ENCODE data around the gene SHISA8. TPM values are rescaled to one million over a fixed set of nuclear protein-coding genes. Genes with fewer than 3 reads are reported as not detected.

The SHISA8 gene
- total RNA-seq, 2 donors from 2014 or later: not detected

- Histone ChIP-seq H3K4me3 (no peak overlapping the region), H3K9me3 (no peaks in the 10 kb centered on the region), H3K4me1 (peaks cover 5% of the 10 kb centered on the region), H3K36me3 (replicated peaks in 1 of 2; ENCODE audit: insufficient read depth in 1 of 2, low read depth in 2 of 2) (peaks cover 3 to 9% of the 10 kb centered on the region in 2 donors), H3K27ac (no peak overlapping the region), H3K27me3 (no peaks in the 10 kb centered on the region)
- intact Hi-C loops (cut with DNase I): no loop called here
- ATAC-seq: no peak
- TF ChIP-seq POLR2A (IDR thresholded peaks at IDR 0.05) (no peak), CTCF (IDR thresholded peaks at IDR 0.05) (no peak)
- WGBS, 2 donors: 75 to 81% methylated on average over 2 of the region's 2 CpGs
- no peak for DNase-seq
Measured at GRCh38 chr22:41863472-41863871, 51.4 kb downstream of the SHISA8 start.

GRCh38 chr22:41862530-41863266, 52.2 kb downstream of the SHISA8 start:
- intact Hi-C loops (cut with DNase I): no loop called here
- Histone ChIP-seq H3K36me3 (replicated peaks in 1 of 2; ENCODE audit: insufficient read depth in 1 of 2, low read depth in 2 of 2) (peaks cover 0 to 4% of the 10 kb centered on the region in 2 donors), H3K27me3 (no peaks in the 10 kb centered on the region), H3K4me3 (no peak overlapping the region), H3K9me3 (no peaks in the 10 kb centered on the region), H3K4me1 (peaks cover 5% of the 10 kb centered on the region), H3K27ac (no peak overlapping the region)
- WGBS, 2 donors: 83 to 90% methylated on average over 10 to 11 of the region's 11 CpGs
- no peak for ATAC-seq
- TF ChIP-seq CTCF (IDR thresholded peaks at IDR 0.05): no peak
- TF ChIP-seq POLR2A (IDR thresholded peaks at IDR 0.05): no peak
- DNase-seq: no peak

- Histone ChIP-seq H3K36me3 (replicated peaks in 1 of 2; ENCODE audit: insufficient read depth in 1 of 2, low read depth in 2 of 2) (peaks cover 0 to 2% of the 10 kb centered on the region in 2 donors), H3K27me3 (no peaks in the 10 kb centered on the region), H3K9me3 (no peaks in the 10 kb centered on the region), H3K27ac (no peak overlapping the region), H3K4me1 (peaks cover 5% of the 10 kb centered on the region), H3K4me3 (no peak overlapping the region)
- no peak for DNase-seq
- no peak for ATAC-seq
- intact Hi-C loops (cut with DNase I): no loop called here
- TF ChIP-seq CTCF (IDR thresholded peaks at IDR 0.05) (no peak), POLR2A (IDR thresholded peaks at IDR 0.05) (no peak)
- WGBS, 2 donors: 46 to 65% methylated on average over 2 to 4 of the region's 4 CpGs
Measured at GRCh38 chr22:41862160-41862529, 52.7 kb downstream of the SHISA8 start.

MicroRNAs within 50 kb of the gene (microRNA counts, 767-probe panel; counts per million panel counts)
- microRNA hsa-miR-33a-5p: 736 to 4,326 counts per million in 2 donors

Small RNAs within 50 kb of the gene (microRNA-seq; reads per million reads assigned to microRNA genes)
- 7.6 to 21.9 reads per million in 2 donors for gene MIR33A (ENCODE audit: borderline number of aligned reads in 2 of 2, borderline replicate concordance in 2 of 2)

Small RNAs within 50 kb of the gene (small RNA-seq; reads per million reads assigned to genes)
- gene MIR33A: not detected

Other genes with a start within 250 kb of the SHISA8 start
- gene SNU13, start 226.2 kb downstream of the SHISA8 start, total RNA-seq: 10 to 100 TPM; 33.3 to 50.6 TPM
- not detected for gene MEI1, start 215.6 kb downstream of the SHISA8 start, total RNA-seq
- 10 to 100 TPM in 1 of 2 donors, 1 to 10 TPM in 1; 3.1 to 13.5 TPM for gene CCDC134, start 114.4 kb downstream of the SHISA8 start, total RNA-seq
- 10 to 100 TPM; 40.2 to 68.6 TPM for gene SREBF2, start 82.0 kb downstream of the SHISA8 start, total RNA-seq
- not detected for gene TNFRSF13C, start 11.7 kb upstream of the SHISA8 start, total RNA-seq
- gene CENPM, start 32.1 kb upstream of the SHISA8 start, total RNA-seq: not detected
- under 1 TPM in 1 of 2 donors, not detected in 1; 0.52 TPM for gene SEPTIN3, start 54.4 kb upstream of the SHISA8 start, total RNA-seq
- 10 to 100 TPM in 1 of 2 donors, 1 to 10 TPM in 1; 5.2 to 11.2 TPM for gene WBP2NL, start 83.7 kb upstream of the SHISA8 start, total RNA-seq
- 10 to 100 TPM in 1 of 2 donors, 1 to 10 TPM in 1; 8.2 to 11.2 TPM for gene NAGA, start 155.7 kb upstream of the SHISA8 start, total RNA-seq
- 10 to 100 TPM in 1 of 2 donors, 1 to 10 TPM in 1; 9.2 to 12.2 TPM for gene PHETA2, start 159.2 kb upstream of the SHISA8 start, total RNA-seq
- 10 to 100 TPM; 13.8 to 14.8 TPM for gene SMDT1, start 164.6 kb upstream of the SHISA8 start, total RNA-seq
- 10 to 100 TPM; 18.9 to 30.3 TPM for gene NDUFA6, start 175.7 kb upstream of the SHISA8 start, total RNA-seq
- gene CYP2D6, start 215.7 kb upstream of the SHISA8 start, total RNA-seq: 1 to 10 TPM in 1 of 2 donors, under 1 TPM in 1; 0.52 to 2.0 TPM